Measurements from ENCODE around the gene PPEF2.
"Not testable (repeated sequence)": the region's sequence is repeated elsewhere in the genome, so short reads cannot be mapped to it uniquely, and the experiment has no call there.

PPEF2 gene

DNA sequence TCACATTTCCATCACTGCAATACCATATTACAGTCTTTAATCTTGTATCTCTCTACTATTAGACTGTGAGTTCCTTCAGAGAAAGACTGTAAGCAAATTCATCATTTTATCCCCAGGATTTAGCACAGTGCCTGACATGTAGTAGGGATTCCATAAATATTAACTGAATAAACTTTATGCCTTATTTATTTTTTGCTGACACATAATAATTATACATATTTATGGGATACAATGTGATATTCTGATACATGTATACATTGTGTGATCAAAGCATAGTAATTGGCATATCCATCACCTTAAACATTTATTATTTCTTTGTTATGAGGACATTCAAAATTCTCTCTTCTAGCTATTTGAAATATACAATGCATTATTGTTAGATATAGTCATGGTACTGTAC, 3.7 kb downstream of the PPEF2 start:
- in situ Hi-C loops (cut with HindIII; ENCODE audit: low sequenced_read_pairs), result no loop called here

DNA sequence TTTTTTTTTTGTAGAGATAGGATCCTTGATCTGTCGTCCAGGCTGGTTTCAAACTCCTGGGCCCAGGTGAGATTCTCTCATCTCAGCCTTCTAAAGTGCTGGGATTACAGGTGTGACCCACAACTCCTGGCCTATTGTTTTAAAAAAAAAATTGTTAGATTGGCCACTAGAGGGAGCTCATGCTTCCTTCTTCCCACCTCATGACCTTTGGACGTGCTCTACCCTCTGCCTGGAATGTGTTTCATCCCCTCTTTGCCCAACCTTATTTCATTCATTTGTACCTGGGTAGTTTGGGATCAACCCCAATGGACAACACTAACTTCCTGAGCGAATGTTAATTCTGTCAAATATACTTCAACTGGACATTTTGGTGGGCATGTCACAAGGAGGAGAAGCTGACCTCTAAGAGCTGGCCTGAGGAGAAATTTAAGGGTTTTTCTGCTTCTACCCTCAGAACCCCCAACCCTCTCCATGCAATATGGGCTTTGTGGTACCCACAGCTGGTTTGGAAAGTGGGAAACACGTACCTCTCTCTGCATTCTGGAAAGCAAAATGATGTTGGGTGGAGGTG, 6.4 kb downstream of the PPEF2 start:
- in situ Hi-C loops (cut with HindIII; ENCODE audit: low sequenced_read_pairs), result no loop called here

DNA sequence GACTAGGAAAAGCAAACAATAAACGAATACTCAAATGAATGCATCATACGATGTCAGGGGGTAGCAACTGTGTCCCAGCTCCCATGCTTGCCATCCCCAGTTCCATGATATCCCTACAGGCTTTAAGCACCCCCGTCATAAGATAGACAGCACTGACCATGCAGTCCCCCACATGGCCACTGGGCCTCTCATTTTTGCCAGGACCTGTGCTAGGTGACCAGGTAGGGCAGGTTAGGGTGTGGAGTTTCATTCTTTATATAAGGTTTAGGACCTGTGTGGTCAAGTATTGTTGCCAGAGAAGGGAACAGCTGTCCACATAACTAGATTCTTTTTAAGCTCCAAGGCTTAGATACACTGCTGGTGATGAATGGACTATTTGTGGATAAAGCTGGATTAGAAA, 9.7 kb downstream of the PPEF2 start:
- in situ Hi-C loops (cut with HindIII; ENCODE audit: low sequenced_read_pairs), result no loop called here

DNA sequence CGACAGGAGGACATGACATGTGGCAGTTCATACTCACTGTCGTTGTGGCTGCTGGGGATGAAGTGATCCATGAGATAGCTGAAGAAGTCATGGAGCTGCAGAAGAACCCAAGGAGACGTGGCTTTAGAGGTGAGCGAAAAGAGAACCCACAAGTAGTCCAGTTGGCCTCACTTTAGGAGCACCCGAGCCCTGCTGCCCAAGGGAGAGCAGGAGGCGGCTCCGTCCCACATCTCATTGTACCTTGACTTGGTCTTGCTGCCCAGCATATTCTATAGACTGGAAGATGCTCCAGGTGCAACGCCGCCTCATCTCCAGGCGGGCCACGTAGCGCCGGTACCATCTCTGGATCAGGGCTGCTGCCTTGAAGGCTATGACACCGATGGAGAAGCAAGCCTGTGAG, 10.6 kb downstream of the PPEF2 start:
- in situ Hi-C loops (cut with HindIII; ENCODE audit: low sequenced_read_pairs), result no loop called here

DNA sequence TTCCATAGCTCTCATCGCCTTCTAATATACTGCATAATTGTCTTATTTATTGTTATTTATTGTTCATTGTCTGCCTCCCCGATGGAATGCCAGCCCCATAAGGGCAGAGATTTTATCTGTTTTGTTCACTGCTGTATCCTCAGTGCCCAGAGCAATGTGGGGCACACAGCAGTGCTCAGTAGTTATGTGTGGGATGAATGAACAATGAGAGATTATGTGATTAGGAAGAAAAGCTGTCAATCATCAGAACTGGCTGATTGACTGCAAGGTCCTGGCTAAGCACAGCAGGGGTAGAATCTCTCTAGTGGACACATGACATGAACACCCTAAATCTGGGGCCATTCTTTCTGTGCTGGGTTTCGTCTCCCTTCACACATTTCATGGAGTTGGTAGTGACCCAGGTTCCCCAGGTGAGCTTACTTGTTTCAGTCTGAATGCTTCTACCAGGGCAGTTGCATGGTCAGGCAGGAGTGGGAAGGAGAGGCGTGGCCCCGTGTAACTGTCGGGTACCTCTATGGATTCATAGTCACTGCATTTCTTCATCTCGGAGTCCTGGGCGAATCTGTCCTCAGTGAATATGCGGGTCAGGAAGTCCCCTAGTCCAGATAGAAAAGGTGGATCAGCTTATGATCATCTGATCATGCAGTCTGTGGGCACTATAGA, 12.6 kb downstream of the PPEF2 start:
- in situ Hi-C loops (cut with HindIII; ENCODE audit: low sequenced_read_pairs), result no loop called here

DNA sequence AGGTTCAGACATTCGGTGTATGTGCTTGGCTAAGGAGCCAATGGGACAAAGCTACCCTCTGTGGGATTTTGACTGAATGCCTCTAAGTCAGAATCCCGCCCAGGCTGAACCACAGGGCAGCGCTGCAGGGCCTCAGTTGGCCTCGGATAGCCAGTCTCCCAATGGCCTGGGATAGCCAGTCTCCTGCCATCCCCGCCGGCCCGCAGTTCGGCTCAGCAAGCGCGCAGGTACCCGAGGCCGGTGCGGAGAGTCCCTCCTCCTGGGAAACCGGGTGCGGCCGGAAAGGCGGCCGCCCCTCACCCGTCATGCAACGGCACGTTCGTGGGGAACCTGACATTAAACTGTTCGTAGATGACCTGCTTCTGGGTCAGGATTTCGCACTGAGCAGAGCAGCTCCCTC, 16.1 kb downstream of the PPEF2 start:
- in situ Hi-C loops (cut with HindIII; ENCODE audit: low sequenced_read_pairs), result no loop called here

DNA sequence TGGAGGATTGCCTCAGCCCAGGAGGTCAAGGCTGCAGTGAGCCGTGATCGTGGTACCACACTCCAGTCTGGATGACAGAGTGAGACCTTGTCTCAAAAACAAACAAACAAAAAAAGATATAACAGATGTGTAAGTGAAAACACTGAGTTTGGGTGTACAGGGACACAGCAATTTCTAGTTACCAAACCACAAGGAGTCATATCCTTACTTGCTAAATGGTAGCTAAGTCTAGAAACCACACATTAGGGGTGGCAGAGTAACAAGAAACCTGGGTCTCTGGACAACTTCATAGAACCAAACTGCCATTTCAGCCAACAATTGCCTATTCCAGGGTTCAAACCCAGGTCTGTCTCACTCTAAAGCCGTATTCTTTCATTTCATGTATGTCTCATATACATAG, 20.8 kb downstream of the PPEF2 start:
- in situ Hi-C loops (cut with HindIII; ENCODE audit: low sequenced_read_pairs), result no loop called here

DNA sequence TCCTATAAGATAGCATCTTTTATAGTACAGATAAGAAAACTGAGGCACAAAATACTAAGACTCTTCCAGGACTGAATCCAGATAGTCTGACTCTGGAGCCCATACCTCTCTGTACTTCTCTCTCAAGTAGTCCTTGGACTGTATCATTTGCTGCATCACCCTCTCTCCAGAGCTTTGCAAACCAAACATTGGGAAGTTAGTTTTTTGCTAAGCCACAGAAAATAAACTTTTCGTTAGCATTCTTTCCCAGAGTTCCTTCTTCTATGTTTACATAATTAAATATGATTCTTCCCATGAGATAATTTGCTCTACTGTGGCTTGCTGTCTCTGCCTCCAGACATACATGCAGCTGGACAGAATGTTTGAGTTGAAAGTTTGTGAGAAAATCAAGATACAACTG, 22.0 kb downstream of the PPEF2 start:
- in situ Hi-C loops (cut with HindIII; ENCODE audit: low sequenced_read_pairs), result no loop called here

DNA sequence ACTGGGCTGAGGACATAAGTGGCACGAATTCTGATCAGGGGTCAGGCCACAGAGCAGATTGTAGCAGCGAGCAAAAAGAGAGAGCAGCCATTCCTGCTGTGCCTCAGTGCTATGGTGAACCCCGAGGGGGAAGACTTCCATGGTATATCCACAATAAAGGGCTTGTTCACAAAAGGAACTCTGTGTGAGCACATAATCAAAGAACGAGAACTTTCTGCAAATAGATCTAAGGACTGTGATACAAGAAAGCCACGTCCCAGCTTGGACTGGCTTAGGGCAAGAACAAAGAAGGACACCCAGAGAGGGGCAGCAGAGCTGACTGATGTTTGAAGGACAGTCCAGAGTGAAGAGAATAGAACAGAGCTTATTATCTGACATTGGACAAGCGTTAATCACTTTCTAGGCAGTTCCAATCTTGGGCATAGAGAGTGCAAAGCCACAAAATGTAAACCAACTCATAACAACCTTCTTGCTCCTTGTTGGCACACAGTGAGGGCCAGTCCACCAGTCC, 24.0 kb downstream of the PPEF2 start:
- in situ Hi-C loops (cut with HindIII; ENCODE audit: low sequenced_read_pairs), result no loop called here

DNA sequence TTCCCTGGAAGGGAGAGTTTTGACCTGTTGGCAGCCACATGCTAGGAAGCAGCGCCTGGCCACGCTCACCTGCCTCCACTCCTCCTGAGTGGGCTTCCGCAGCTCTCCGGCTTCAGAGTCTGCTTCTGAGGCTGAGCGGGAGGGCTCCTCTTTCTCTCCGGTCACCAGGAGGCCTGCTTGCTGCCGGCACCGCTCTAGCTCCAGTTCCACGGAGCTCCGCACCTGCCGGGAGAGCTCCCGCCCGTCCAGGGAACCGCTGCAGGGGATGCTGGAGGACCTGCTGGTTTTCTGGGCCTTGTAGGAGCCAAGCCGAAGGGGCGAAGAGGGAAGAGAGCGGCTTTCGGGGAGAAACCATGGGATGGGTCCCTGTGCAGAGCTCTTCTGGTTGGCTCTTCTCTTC, 26.0 kb downstream of the PPEF2 start:
- in situ Hi-C loops (cut with HindIII; ENCODE audit: low sequenced_read_pairs), result no loop called here

DNA sequence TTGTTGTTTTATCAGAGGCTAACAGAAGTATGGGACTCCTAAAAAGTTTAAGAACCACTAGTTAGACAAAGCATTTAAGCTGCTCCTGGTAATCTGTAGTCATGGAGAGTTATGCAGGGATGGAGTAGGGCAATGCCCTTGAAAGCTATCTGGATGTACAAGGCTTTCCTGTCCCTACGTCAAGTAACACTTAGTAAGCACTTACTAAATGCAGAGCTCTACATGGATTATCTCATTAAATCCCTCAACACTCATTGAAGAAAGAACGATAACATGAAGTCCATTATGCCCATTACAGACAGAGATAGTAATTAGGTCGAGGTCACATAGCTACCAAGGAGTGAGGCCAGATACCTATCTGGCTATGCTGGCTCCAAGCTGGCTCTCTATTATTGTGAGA, 33.2 kb downstream of the PPEF2 start:
- in situ Hi-C loops (cut with HindIII; ENCODE audit: low sequenced_read_pairs), result no loop called here

DNA sequence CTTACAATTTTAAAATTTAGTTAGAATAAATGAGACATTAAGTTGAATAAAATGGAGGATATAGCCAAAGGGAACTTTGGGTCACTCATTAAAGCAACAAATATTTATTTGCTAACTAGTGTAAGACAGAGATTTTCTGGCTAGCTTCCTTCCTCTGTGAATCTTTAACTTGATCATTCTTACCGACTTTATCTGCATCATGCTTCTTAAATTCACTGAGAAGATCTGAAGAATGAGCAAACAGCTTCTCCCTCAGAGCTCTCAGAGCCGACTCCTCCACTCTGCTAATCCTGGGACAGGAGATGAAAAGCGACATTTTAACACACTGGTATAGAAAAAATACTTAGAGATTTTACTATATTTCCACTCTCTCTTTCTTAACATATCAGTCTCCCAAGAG, 35.1 kb downstream of the PPEF2 start:
- in situ Hi-C loops (cut with HindIII; ENCODE audit: low sequenced_read_pairs), result no loop called here

DNA sequence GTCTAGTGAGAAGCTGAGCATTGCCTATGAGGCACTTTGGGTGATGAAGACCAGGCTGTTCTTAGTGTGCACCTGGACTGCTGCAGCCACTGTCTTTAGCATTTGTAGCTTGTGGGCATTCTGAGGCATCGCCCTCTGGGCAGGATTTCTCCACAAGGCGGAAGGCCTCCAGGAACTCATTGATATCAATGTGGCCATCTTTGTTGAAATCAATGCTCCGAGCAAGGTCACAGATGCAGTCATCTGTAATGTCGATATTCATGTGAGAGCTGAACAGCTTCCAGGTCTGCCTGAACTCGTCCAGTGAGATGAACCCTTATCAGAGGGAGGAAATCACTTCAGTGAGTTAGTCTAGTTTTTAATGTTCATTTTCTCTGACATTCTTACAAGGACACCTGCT, 41.6 kb downstream of the PPEF2 start:
- in situ Hi-C loops (cut with HindIII; ENCODE audit: low sequenced_read_pairs), result no loop called here

DNA sequence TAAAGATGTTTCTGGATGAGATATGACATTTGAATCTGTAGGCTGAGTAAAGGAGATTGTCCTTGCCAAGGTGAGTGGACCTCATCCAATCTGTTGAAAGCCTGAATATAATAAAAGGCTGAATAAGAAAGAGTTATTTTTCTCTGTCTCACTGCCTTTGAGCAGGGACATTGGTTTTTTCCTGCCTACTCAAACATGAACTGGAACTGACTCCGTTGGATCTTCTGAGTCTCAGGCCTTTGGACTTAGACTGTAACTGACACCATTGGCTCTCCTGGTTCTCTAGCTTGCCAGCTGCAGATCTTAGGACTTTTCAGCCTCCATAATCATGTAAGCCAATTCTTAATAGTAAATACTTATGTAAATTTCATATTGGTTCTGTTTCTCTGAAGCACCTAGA, 43.5 kb downstream of the PPEF2 start:
- in situ Hi-C loops (cut with HindIII; ENCODE audit: low sequenced_read_pairs), result no loop called here

DNA sequence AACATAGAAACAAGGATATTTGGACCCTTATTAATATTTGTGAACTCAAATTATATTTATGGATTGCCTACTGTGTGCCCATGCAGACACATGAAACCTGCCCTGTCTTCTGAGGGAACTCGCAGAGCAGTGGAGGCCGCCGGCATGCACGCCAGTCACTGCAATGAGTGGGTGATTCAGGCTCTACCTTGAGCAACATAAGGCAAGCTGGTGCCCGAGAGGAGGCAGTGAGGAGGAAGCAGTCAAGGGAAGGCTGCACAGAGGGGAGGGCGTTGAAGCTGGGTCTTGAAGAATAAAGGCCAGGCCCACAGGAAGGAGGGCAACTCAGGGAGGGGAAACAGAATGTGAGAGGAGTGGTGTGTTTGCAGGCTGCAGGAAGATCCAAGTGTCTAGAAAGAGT, 52.8 kb downstream of the PPEF2 start:
- in situ Hi-C loops (cut with HindIII; ENCODE audit: low sequenced_read_pairs), result no loop called here

DNA sequence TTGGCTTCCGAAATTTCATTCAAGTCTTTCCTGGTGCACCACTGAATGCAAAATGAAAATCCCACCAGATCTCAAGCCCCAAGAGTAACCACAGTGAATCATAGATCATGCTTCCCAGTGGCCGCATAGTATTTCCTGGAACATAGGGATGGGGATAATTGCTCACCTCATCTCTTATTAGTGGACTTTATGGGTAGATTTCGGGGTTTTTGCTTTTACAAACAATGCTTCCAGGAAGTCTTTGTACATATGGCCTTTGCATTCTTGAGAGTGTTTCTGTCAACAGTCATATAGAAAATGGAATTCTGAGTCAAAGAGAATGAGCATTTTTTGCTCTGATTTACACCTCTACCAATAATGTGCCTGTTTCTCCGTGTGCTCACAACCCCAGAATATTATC, 53.4 kb downstream of the PPEF2 start:
- in situ Hi-C loops (cut with HindIII; ENCODE audit: low sequenced_read_pairs), result no loop called here

DNA sequence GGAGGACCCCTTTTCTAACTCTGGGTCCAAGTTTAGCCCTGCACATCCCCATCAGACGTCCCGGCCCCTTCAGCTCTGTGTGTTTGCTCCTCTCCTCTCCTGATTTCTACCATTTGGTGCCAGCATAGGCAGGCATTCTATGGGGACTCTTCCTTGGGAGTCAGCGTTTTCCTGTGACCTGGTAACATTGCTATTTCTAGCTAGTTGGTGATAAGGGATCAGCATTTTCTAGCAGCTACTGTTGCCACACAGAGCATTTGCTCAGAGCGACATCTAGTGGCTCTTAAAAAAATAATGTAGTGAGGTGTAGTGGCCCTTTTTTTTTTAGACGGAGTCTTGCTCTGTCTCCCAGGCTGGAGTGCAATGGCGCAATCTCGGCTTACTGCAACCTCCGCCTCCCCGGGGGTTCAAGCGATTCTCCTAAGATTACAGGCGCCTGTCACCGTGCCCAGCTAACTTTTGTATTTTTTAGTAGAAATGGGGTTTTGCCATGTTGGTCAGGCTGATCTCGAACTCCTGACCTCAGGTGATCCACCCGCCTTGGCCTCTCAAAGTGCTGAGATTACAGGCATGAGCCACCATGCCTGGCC, 54.0 kb downstream of the PPEF2 start:
- in situ Hi-C loops (cut with HindIII; ENCODE audit: low sequenced_read_pairs), result not testable (repeated sequence)

DNA sequence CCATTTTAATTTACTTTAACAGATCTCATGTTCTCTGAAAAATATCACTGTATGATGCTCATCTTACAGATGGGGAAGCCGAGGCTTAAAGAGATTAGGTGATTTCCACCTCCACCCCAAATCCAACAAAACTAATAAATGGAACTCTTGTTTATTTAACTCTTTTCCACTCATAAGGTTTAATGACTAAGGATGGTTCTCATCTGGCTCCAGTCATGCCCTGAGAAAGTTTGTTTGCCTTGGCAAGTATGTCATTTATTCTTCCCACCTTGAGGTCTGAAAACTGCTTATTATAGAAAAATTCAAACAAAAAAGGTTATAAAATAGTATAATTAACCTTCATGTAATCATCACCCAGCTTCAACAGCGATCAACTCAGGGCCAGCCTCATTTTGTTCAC, 56.3 kb downstream of the PPEF2 start:
- in situ Hi-C loops (cut with HindIII; ENCODE audit: low sequenced_read_pairs), result no loop called here

DNA sequence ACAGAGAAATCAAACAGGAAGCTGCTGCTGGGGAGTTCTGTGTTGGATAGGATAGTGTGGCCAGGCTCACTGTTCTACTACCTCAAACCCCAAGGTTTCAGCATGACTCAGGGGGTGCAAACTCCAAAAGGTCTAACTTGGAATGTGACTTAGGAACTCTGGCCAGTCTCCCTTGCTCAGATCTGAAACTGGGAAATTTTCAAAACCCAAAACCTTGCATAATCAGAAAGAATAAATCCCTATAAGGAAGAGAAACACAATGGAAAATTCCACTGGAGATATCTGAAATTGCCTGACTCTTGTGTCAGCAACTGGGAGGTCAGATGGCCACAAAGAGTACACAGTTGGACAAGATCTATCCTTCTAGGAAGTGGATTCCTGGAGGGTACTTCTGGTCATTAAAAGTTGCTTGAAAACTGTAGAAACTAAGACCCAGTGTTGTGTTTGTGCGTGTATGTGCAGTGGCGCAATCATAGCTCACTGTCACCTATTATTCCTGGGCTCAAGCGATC, 58.0 kb downstream of the PPEF2 start:
- in situ Hi-C loops (cut with HindIII; ENCODE audit: low sequenced_read_pairs), result no loop called here

DNA sequence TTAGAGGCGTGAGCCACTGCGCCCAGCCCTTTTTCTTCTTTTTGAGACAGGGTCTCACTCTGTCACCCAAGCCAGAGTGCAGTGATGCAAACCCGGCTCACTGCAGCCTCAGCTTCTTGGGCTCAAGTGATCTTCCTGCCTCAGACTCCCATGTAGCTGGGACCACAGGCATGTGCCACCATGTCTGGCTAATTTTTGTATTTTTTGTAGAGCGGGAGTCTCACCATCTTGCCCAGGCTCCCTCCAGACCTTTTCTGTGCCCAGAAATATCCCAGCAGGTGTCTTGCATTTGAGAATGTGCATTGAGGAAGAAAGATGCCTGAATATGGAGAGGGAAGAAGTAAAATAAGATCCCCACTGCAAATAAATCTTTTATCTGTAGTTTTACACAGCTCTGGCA, 58.7 kb downstream of the PPEF2 start:
- in situ Hi-C loops (cut with HindIII; ENCODE audit: low sequenced_read_pairs), result no loop called here

DNA sequence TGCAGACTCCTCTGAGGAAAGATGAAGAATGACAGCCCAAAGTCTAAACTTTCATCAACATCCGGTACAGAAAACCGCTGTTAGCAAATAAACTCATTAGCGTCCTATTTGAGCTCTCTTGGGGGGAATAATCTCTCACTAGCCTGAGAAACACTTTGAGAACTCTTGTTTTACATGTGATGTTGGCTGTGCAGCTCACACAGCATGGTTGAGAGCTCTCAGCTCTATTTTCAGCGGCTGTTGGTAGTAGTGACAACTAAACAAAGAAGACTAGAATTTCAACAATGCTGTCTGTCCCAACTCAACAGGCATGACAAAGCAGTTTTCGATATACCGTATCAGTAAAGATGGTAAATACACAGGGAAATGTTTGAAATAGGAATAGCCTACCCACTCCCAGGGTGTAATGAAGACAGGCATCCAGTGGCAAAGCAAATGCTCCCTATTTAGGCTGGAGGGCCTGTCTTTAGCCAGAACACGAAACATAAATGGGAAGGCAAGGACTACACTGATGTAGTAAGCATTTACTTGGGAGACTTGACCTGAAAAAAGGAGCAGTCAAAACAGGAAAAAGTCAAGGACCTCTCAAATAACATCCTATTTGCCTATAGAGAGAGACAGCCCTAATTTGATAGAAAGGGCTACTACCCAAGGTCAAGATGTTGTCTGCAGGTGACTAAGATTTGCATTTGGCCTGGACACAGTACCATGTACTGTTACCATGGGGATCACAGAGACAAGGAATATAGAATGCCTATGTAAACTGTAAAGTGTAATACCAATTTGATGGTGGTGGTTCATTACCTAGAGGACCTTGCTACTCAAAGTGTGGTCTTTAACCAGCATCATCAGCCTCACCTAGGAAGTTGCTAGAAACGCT, 60.4 kb downstream of the PPEF2 start:
- in situ Hi-C loops (cut with HindIII; ENCODE audit: low sequenced_read_pairs), result no loop called here

All from DLD1 (cell line).